Transverse colon (tissue), 4 donors: ENCODE measurements around the gene GCNT1. TPM values are rescaled to one million over a fixed set of nuclear protein-coding genes. Genes with fewer than 3 reads are reported as not detected.

ENCODE experiments used
- DNase-seq: peaks from one replicate; pipeline ENCODE4 v3.0.0-alpha.2; 2019
- H3K27ac ChIP-seq, 4 donors: fragments of 200-600 bp; sonication (generic); 2 replicates each; pipeline ENCODE4 v1.5.1; 2016 to 2018; ENCODE audit warnings: inconsistent platforms in 4 of 4
- H3K27me3 ChIP-seq: fragments of 200-600 bp; sonication (generic); 2 replicates; pipeline ENCODE4 v1.5.1; 2017; ENCODE audit warnings: inconsistent platforms
- H3K36me3 ChIP-seq, 4 donors: fragments of 200-600 bp; sonication (generic); 2 replicates each; pipeline ENCODE4 v1.5.1; 2017 to 2019; ENCODE audit warnings: inconsistent platforms in 4 of 4
- H3K4me1 ChIP-seq, 4 donors: fragments of 200-600 bp; sonication (generic); 2 replicates each; pipeline ENCODE4 v1.5.1; 2017 to 2020; ENCODE audit warnings: inconsistent platforms in 4 of 4
- H3K4me3 ChIP-seq, 4 donors: fragments of 200-600 bp; sonication (generic); 1 replicate in 1 of 4; 2 replicates in 3 of 4; pipeline versions ENCODE4 v1.5.1 to v1.6.1; 2017 to 2019; ENCODE audit warnings: inconsistent platforms in 4 of 4
- H3K9me3 ChIP-seq, 2 donors: fragments of 200-600 bp; sonication (generic); 2 replicates each; pipeline ENCODE4 v1.5.1; 2017 to 2019; ENCODE audit warnings: inconsistent platforms in 2 of 2
- CTCF ChIP-seq, 5 experiments: fragments of 200-600 bp in 3 of 5; fragments of 450-650 bp in 2 of 5; sonication (generic) in 3 of 5; IDR thresholded peaks; 1 replicate in 2 of 5; 2 replicates in 3 of 5; pipeline ENCODE4 v1.5.1; 2016 to 2017; ENCODE audit warnings: antibody characterized with exemption in 5 of 5, inconsistent platforms in 3 of 5, mild to moderate bottlenecking in 2 of 5, moderate library complexity in 1 of 5
- EP300 ChIP-seq: sonication (generic); formaldehyde crosslinking; IDR thresholded peaks from one replicate; pipeline ENCODE4 v1.6.1; 2017; ENCODE audit warnings: antibody characterized with exemption, low read depth
- POLR2A ChIP-seq: fragments of 450-650 bp; IDR thresholded peaks from one replicate; pipeline ENCODE4 v1.6.1; 2016; ENCODE audit warnings: antibody characterized with exemption, mild to moderate bottlenecking, moderate library complexity
- POLR2AphosphoS5 ChIP-seq, 3 donors: sonication (generic); formaldehyde crosslinking; IDR thresholded peaks; one replicate each; pipeline ENCODE4 v1.6.1; 2016; ENCODE audit warnings: antibody characterized with exemption in 3 of 3
- whole genome bisulfite sequencing, 2 donors: methylation state at CpG; one replicate each; pipeline ENCODE4 v1.1.5; 2018; ENCODE audit warnings: low coverage in 1 of 2; 5-methylcytosine and 5-hydroxymethylcytosine counted together
- in situ Hi-C, 4 donors: fragments of 200-750 bp; cut with MboI; loops; one replicate each; pipeline versions ENCODE4 v1.15.0 to v1.15.1; 2017; ENCODE audit warnings: low sequenced_read_pairs in 3 of 4, low pct_ligation_motif_present in 1 of 4, low pct_unique_long_range_greater_than_20kb in 1 of 4
- intact Hi-C: fragments of 100-400 bp; cut with DNase I; formaldehyde crosslinking; loops from one replicate; pipeline ENCODE4 v1.15.1; 2023; ENCODE audit warnings: low total_unique reads
- total RNA-seq, 4 donors: library from RNA; depleted of rRNA; stranded (reverse); fragments of >200 nt; gene quantifications; one replicate each; pipeline ENCODE4 v1.1.0, GENCODE V29; 2016

GCNT1 gene
- total RNA-seq, 4 donors from 2014 or later = 12.7 to 52.0 (median 27.8) TPM

- H3K27me3 ChIP-seq = no peaks in the 10 kb centered on the region
- WGBS, 2 donors = 81 to 83% methylated on average over 4 of the region's 4 CpGs
- H3K4me1 ChIP-seq = peaks cover 0 to 28% (median 14%) of the 10 kb centered on the region in 4 donors
- H3K4me3 ChIP-seq = no peak overlapping the region
- intact Hi-C loops (loop anchor here (10.0 kb wide), 2 partner anchors 251 to 541 kb away; no protein-coding TSS in a partner anchor), in situ Hi-C loops (loop anchor here (5.0 to 25.0 kb wide), 3 partner anchors 159 to 559 kb away; partner anchors contain the start of gene FOXB2 (in 1 of the 4))
- H3K9me3 ChIP-seq = no peaks in the 10 kb centered on the region
- DNase-seq = no peak
- H3K36me3 ChIP-seq = no peaks in the 10 kb centered on the region
- H3K27ac ChIP-seq = no peak overlapping the region
- TF ChIP-seq CTCF (IDR thresholded peaks at IDR 0.05) (no peak), POLR2AphosphoS5 (IDR thresholded peaks at IDR 0.05) (no peak), POLR2A (no peak), EP300 (no peak)
Measured at GRCh38 chr9:76453785-76454184, 5.2 kb upstream of the GCNT1 start.

- Histone ChIP-seq H3K27ac (no peak overlapping the region), H3K9me3 (no peaks in the 10 kb centered on the region), H3K4me3 (no peak overlapping the region), H3K4me1 (peaks cover 0 to 30% (median 15%) of the 10 kb centered on the region in 4 donors), H3K36me3 (no peaks in the 10 kb centered on the region), H3K27me3 (no peaks in the 10 kb centered on the region)
- no peak for TF ChIP-seq CTCF (IDR thresholded peaks at IDR 0.05)
- TF ChIP-seq EP300 = no peak
- TF ChIP-seq POLR2AphosphoS5 (IDR thresholded peaks at IDR 0.05) = no peak
- TF ChIP-seq POLR2A = no peak
- intact Hi-C loops = loop anchor here (10.0 kb wide), 2 partner anchors 250 to 540 kb away; no protein-coding TSS in a partner anchor
- no peak for DNase-seq
- in situ Hi-C loops = loop anchor here (5.0 to 25.0 kb wide), 3 partner anchors 158 to 558 kb away; partner anchors contain the start of gene FOXB2 (in 1 of the 4)
- WGBS, 2 donors = 60% methylated on average over 4 of the region's 4 CpGs; no CpG with 5 or more reads in 1 of the 2 donors
Measured at GRCh38 chr9:76454311-76454710, 4.7 kb upstream of the GCNT1 start.

- no peaks in the 10 kb centered on the region for H3K36me3 ChIP-seq
- peak; percentile 75 for DNase-seq
- H3K27ac ChIP-seq = peak overlapping the region; percentile 9 to 62 (median 44)
- no peak overlapping the region for H3K4me3 ChIP-seq
- TF ChIP-seq POLR2A = no peak
- TF ChIP-seq EP300 = peak; percentile 3
- intact Hi-C loops = loop anchor here (10.0 kb wide), 2 partner anchors 248 to 538 kb away; no protein-coding TSS in a partner anchor
- H3K27me3 ChIP-seq = no peaks in the 10 kb centered on the region
- H3K4me1 ChIP-seq = peaks cover 0 to 45% (median 23%) of the 10 kb centered on the region in 4 donors
- in situ Hi-C loops = loop anchor here in 2 of 4 donors (25.0 kb wide), 2 partner anchors 156 to 556 kb away; partner anchors contain the start of gene FOXB2 (in 1 of the 2)
- WGBS, 2 donors = 51 to 53% methylated on average over 3 to 4 of the region's 4 CpGs
- no peaks in the 10 kb centered on the region for H3K9me3 ChIP-seq
Measured at GRCh38 chr9:76456202-76456926, 2.6 kb upstream of the GCNT1 start.

- Histone ChIP-seq H3K36me3 (no peaks in the 10 kb centered on the region), H3K4me3 (peak overlapping the region; percentile 63 to 81 (median 70)), H3K27me3 (no peaks in the 10 kb centered on the region), H3K27ac (peak overlapping the region; percentile 71 to 87 (median 84)), H3K9me3 (no peaks in the 10 kb centered on the region), H3K4me1 (peaks cover 0 to 49% (median 27%) of the 10 kb centered on the region in 4 donors)
- DNase-seq = peak; percentile 59
- intact Hi-C loops = loop anchor here (10.0 kb wide), 2 partner anchors 245 to 535 kb away; no protein-coding TSS in a partner anchor
- WGBS, 2 donors = 4 to 6% methylated on average over 18 to 32 of the region's 32 CpGs
- TF ChIP-seq EP300 = no peak
- TF ChIP-seq POLR2AphosphoS5 (IDR thresholded peaks at IDR 0.05) = peak in 2 of 3 donors; percentile 18 to 26
- no peak for TF ChIP-seq POLR2A
- peak; percentile 20 to 46 (median 38) for TF ChIP-seq CTCF (IDR thresholded peaks at IDR 0.05)
- in situ Hi-C loops = loop anchor here in 2 of 4 donors (25.0 kb wide), 2 partner anchors 152 to 552 kb away; partner anchors contain the start of gene FOXB2 (in 1 of the 2)
Measured at GRCh38 chr9:76459694-76460635, 983 bp downstream of the GCNT1 start.
